ENCODE results near the gene TSC2. TPM values are rescaled to one million over a fixed set of nuclear protein-coding genes. Genes with fewer than 3 reads are reported as not detected.

The TSC2 gene
- total and polyA plus RNA-seq, 2 of the 13 experiments (the other 11 are each of a cell fraction or from before 2014, with no cell fraction given): 19.6 to 40.4 TPM

- no peak overlapping the region for H2AFZ ChIP-seq (ENCODE audit: low read length)
- FAIRE-seq: no peak
- H3K4me3 ChIP-seq (replicated peaks in 1 of 3; ENCODE audit: insufficient read depth in 1 of 3, low read depth in 2 of 3, low read length in 3 of 3): no peak overlapping the region
- POLR2A ChIA-PET: no interaction called here
- WGBS (ENCODE audit: low lambda C conversion rate): 95% methylated on average over 7 of the region's 8 CpGs
- DNase-seq (ENCODE audit: low spot score): no peak
- no peaks in the 10 kb centered on the region for H3K27me3 ChIP-seq (ENCODE audit: control insufficient read depth in 1 of 2, insufficient read depth in 2 of 2, low read length in 2 of 2)
- no peak overlapping the region for H3K4me2 ChIP-seq (ENCODE audit: low read depth, low read length)
- BruUV-seq (replicated peaks): no TSS peak
- intact Hi-C loops (cut with micrococcal nuclease; ENCODE audit: unreplicated experiment) (no loop called here), in situ Hi-C loops (cut with HindIII; ENCODE audit: extremely low pct_ligation_motif_present, low pct_unique_long_range_greater_than_20kb) (no loop called here)
- H3K4me1 ChIP-seq (ENCODE audit: insufficient read depth, low read length): peaks cover 57% of the 10 kb centered on the region
- CTCF ChIA-PET (ENCODE audit: low intra/inter-chr PET ratio, low total read pairs): no interaction called here
- peaks cover 52% of the 10 kb centered on the region for H3K79me2 ChIP-seq (ENCODE audit: insufficient read depth, low read length)
- no peak for ATAC-seq
- peaks cover 18% of the 10 kb centered on the region; the same call in 1 of the 2 replicates for H4K20me1 ChIP-seq (ENCODE audit: insufficient read depth, low read length)
- H3K36me3 ChIP-seq (replicated peaks in 1 of 2; ENCODE audit: control insufficient read depth in 1 of 2, insufficient read depth in 2 of 2, low read length in 2 of 2): peaks cover 11 to 22% of the 10 kb centered on the region in 2 experiments; a peak in 4 of 5 replicates
- H3K9me3 ChIP-seq (ENCODE audit: low read length): no peaks in the 10 kb centered on the region
- no peak overlapping the region for H3K9ac ChIP-seq (ENCODE audit: insufficient read depth, low read depth, low read length)
- H3K27ac ChIP-seq (ENCODE audit: extremely low read length, insufficient read depth, low read length): no peak overlapping the region
- TF ChIP-seq E2F2 (CRISPR knock-in tag; IDR thresholded peaks at IDR 0.05; ENCODE audit: borderline replicate concordance) (no peak), FLYWCH1 (CRISPR knock-in tag; IDR thresholded peaks at IDR 0.05) (no peak), PRPF4 (IDR thresholded peaks at IDR 0.05; ENCODE audit: low read depth, low read length, poor library complexity, severe bottlenecking) (no peak), ZNF446 (CRISPR knock-in tag; IDR thresholded peaks at IDR 0.05) (no peak), ZSCAN25 (CRISPR knock-in tag; IDR thresholded peaks at IDR 0.05) (no peak), MXI1 (IDR thresholded peaks at IDR 0.05; ENCODE audit: borderline replicate concordance, low read depth, low read length) (no peak), MATR3 (CRISPR knock-in tag; IDR thresholded peaks at IDR 0.05) (no peak), FOXA1 (IDR thresholded peaks at IDR 0.05) (no peak), FOXA1 (CRISPR knock-in tag; IDR thresholded peaks at IDR 0.05) (no peak), JUND (CRISPR knock-in tag; IDR thresholded peaks at IDR 0.05) (no peak), NFE2L2 (IDR thresholded peaks at IDR 0.05; ENCODE audit: low read length) (no peak), ZFP36L1 (CRISPR knock-in tag; IDR thresholded peaks at IDR 0.05) (no peak), CHD2 (IDR thresholded peaks at IDR 0.05; ENCODE audit: low read depth, low read length) (no peak), ZNF784 (CRISPR knock-in tag; IDR thresholded peaks at IDR 0.05; ENCODE audit: borderline replicate concordance) (no peak), FIP1L1 (IDR thresholded peaks at IDR 0.05; ENCODE audit: borderline replicate concordance, insufficient read depth, low read depth, low read length) (no peak), TGIF2 (CRISPR knock-in tag; IDR thresholded peaks at IDR 0.05) (no peak)
- TF ChIP-seq, protein P1, sequence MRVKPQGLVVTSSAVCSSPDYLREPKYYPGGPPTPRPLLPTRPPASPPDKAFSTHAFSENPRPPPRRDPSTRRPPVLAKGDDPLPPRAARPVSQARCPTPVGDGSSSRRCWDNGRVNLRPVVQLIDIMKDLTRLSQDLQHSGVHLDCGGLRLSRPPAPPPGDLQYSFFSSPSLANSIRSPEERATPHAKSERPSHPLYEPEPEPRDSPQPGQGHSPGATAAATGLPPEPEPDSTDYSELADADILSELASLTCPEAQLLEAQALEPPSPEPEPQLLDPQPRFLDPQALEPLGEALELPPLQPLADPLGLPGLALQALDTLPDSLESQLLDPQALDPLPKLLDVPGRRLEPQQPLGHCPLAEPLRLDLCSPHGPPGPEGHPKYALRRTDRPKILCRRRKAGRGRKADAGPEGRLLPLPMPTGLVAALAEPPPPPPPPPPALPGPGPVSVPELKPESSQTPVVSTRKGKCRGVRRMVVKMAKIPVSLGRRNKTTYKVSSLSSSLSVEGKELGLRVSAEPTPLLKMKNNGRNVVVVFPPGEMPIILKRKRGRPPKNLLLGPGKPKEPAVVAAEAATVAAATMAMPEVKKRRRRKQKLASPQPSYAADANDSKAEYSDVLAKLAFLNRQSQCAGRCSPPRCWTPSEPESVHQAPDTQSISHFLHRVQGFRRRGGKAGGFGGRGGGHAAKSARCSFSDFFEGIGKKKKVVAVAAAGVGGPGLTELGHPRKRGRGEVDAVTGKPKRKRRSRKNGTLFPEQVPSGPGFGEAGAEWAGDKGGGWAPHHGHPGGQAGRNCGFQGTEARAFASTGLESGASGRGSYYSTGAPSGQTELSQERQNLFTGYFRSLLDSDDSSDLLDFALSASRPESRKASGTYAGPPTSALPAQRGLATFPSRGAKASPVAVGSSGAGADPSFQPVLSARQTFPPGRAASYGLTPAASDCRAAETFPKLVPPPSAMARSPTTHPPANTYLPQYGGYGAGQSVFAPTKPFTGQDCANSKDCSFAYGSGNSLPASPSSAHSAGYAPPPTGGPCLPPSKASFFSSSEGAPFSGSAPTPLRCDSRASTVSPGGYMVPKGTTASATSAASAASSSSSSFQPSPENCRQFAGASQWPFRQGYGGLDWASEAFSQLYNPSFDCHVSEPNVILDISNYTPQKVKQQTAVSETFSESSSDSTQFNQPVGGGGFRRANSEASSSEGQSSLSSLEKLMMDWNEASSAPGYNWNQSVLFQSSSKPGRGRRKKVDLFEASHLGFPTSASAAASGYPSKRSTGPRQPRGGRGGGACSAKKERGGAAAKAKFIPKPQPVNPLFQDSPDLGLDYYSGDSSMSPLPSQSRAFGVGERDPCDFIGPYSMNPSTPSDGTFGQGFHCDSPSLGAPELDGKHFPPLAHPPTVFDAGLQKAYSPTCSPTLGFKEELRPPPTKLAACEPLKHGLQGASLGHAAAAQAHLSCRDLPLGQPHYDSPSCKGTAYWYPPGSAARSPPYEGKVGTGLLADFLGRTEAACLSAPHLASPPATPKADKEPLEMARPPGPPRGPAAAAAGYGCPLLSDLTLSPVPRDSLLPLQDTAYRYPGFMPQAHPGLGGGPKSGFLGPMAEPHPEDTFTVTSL (CRISPR knock-in tag; IDR thresholded peaks at IDR 0.05; ENCODE audit: borderline replicate concordance): no peak
- TF ChIP-seq, protein P2, sequence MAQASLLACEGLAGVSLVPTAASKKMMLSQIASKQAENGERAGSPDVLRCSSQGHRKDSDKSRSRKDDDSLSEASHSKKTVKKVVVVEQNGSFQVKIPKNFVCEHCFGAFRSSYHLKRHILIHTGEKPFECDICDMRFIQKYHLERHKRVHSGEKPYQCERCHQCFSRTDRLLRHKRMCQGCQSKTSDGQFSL (CRISPR knock-in tag; IDR thresholded peaks at IDR 0.05): no peak
- TF ChIP-seq, protein P3, sequence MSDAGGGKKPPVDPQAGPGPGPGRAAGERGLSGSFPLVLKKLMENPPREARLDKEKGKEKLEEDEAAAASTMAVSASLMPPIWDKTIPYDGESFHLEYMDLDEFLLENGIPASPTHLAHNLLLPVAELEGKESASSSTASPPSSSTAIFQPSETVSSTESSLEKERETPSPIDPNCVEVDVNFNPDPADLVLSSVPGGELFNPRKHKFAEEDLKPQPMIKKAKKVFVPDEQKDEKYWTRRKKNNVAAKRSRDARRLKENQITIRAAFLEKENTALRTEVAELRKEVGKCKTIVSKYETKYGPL (CRISPR knock-in tag; IDR thresholded peaks at IDR 0.05): no peak
These were observed 41.5 kb upstream of the TSC2 start for GRCh38 chr16:2006317-2006716.
